Medulla oblongata (tissue), 1 donor: ENCODE data around the gene NOL11.
A peak's percentile ranks its signal among the peaks of the same experiment; 100 is the strongest.
"Not testable (repeated sequence)": the region's sequence is repeated elsewhere in the genome, so short reads cannot be mapped to it uniquely, and the experiment has no call there.

Experiments
- DNase-seq: peaks from one replicate; pipeline ENCODE4 v3.0.0-alpha.2; 2015; ENCODE audit errors: extremely low spot score

Gene NOL11

DNA sequence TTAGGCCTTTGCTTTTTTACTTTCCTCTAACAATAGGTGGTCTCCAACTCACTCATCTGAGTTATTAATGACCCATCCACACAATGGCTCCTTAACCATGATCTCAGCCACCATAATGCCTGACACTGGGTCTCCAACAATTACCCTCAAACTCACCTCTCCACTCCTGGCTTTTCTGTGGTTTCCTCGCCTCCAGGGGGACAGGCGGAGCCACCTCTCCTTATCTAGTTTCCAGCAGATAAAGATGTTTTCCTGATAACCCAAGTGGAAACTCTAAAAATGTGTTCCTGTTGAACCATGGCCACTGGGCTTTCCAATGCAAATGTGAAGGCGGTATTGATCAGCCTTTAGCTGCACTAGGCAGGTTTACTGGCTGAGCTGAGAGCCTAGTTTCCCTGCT lies 9.4 kb upstream of the NOL11 start:
- DNase-seq = no peak

DNA sequence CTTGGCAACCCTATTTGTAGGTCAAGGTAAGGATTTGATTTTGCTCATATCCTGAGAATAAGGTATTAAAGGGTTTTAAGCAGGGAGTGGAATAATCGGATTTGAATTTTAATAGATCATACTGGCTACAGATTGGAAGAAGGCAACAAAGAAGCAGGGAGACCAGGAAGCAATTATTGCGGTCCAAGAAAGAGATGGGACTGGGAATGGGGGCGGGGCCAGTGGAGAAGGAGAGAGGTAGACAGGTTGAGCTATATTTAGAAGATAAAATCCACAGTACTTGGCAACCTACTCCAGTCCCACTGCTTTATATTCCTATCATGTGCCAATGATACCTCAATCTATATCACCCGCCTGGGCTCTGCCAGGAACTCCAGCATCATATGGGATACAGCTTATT lies 5.8 kb upstream of the NOL11 start:
- no peak for DNase-seq

DNA sequence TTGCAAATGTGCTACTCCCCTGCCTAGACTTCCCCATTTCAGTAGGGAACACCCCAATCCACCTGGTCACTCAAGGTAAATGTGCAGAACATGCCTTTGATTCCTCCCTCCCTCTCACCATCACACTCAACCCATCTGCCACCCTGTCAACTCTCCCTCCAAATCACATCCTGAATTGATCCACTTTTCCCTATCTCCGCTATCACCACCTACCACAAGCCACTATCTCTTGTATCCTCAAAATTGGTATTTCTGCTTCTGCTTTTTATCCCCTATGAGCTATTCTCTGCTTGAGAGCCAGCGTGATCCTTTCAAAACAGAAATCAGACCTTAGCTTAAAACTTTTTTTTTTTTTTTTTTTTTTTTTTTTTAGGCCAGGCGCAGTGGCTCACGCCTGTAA lies 5.4 kb upstream of the NOL11 start:
- DNase-seq = no peak

DNA sequence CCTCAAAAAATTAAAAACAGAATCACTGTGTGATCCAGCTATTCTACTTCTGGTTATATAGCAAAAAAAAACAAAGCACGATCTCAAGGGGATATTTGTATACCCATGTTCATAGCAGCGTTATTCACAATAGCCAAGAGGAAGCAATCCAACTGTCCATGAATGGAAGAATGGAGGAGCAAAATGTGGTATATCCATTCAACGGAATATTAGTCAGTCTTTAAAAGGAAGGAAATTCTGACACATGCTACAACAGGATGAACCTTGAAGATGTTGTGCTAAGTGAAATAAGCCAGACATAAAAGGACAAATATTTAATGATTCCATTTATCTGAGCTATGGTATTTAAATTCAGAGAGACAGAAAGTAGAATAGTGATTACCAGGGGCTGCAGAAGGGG lies 4.6 kb upstream of the NOL11 start:
- DNase-seq = no peak

DNA sequence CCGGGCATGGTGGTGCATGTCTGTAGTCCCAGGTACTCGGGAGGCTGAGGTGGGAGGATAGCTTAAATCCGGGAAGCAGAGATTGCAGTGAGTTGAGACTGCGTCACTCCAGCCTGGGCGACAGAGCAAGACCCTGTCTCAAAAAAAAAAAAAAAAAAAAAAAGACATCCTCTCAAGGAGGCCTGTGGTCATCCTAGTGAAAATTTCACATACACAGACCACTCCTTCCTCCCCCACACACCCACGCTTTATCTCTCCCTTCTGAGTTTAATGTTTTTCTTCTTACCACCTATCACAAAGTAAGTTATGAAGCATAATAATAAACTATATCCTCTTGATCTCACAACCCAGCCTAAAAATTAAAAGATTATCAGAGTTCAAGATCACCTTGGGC lies 1.3 kb upstream of the NOL11 start:
- DNase-seq = no peak

DNA sequence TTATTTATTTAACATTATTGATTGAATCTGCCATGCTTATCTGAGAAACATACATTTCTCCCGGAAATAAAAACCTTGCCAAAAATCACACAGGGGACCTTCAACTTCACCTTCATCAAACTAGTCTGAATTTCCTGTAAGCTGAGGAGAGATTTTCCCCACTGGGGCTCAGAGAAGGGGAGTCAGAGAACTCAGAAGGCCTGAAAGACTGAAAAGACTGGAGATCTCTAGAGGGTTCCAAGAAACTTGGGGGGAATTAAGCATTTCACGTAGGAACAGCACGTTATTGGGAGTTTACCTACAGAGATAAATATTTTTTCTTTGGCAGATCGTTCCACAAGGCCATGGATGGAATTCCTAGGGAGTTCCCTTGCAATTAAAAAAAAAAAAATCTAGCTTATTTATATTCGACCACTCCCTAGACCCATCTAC lies 528 bp upstream of the NOL11 start:
- peak; percentile 57 for DNase-seq

DNA sequence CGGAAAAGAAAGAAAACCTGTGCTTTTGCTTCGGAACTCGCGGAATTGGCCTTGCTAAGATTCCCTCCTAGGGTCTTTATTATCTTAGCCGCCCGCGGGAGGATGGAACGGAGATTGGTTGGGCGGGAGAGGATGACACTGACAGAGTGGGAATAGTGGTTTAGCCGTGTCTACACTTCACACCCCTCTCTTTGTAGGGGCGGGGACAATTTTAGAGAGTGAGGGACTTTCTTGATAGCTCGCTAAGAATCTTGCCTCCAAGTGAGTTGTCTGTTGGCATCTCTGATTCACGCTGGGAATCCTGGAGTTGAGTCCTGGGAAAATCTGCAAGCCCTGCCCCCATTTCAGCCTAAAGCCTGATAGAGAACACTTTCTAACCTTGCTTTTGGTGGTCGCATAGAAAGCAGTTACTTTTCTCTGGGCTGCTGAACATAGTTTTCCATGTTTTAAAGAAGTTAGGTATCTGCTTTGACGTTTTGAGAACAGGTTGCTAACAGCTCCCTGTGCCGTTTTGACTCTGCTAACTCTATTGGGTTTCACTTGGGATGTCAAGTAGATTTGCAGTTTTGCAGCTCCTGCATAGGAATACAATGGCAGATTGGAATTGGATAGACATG lies 697 bp downstream of the NOL11 start:
- DNase-seq = no peak

DNA sequence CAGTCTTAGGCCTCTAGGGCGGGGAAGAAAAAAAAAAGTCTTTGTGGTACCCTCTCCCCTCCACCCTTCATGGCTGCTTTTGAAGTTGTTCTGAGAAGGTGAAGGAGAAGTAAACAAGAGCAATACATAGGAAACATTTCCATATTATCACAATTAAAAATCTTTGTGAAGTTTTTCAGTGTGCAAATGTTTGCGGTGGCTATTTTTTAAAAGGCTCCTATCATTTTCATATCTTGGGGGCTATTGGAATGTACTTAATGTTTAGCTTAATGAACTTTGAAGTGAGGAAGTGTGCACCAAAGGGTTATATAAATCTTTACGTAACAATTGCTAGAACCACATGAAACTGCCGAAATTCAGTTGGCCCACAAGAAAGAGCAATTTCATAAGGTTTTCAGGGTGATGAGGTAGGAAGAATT lies 7.6 kb downstream of the NOL11 start:
- DNase-seq = no peak

DNA sequence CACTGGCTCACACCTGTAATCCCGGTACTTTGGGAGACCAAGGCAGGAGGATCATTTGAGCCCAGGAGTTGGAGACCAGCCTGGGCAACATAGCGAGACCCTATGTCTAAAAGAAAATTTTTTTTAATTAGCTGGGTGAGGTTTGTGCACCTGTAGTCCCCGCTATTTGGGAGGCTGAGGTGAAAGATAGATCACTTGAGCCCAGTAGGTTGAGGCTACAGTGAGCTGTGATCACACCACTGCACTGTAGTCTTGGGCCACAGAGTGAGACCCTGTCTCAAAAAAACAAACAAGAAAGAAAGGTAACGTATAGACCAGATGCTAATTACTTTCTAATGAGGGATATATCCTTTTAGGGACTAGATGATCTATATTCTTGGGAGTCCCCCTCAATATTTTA lies 8.1 kb downstream of the NOL11 start:
- no peak for DNase-seq

DNA sequence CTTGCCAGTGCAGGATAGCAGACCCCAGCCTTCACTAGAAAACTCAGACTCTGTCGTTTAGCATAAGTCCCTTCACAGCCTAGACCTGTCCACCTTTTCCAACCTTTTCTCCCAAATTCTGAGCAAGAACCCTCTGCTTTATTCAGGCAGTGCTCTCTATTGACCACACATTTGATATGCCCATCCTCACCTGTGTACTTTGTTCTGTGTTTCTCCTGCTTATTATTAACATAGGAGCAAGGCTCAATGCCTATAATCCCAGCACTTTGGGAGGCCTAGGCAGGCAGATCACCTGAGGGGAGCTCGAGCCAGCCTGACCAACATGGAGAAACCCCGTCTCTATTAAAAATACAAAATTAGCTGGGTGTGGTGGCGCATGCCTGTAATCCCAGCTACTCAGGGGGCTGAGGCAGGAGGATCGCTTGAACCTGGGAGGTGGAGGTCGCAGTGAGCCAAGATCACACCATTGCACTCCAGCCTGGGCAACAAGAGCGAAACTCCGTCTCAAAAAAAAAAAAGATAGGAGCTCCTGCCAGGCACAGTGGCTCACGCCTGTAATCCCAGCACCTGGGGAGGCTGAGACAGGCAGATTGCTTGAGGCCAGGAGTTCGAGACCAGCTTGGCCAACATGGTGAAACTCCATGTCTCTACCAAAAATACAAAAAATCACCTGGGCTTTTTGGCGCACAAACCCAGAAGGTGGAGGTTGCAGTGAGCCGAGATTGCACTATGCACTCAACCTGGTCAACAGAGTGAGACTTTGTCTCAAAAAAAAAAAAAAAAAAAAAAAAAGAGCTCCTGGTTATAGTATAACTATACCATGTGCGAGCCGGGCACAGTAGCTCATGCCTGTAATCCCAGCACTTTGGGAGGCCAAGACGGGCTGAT lies 9.7 kb downstream of the NOL11 start:
- DNase-seq = not testable (repeated sequence)

DNA sequence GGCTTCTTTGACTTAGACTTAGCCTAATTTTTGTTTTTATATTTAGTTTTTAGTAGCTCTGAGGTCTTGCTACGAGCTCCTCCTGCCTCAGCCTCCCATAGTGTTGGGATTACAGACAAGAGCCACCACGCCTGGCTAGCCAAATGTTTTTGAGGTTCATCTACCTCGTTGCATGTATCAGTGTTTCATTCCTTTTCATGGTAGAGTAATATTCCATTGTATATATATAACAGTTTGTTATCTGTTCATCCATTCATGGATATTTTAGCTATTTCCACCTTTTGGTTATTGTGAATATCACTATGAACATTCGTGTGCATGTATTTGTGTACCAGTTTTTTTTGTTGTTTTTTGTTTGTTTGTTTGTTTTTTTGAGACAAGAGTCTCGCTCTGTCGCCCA lies 12.2 kb downstream of the NOL11 start:
- no peak for DNase-seq

DNA sequence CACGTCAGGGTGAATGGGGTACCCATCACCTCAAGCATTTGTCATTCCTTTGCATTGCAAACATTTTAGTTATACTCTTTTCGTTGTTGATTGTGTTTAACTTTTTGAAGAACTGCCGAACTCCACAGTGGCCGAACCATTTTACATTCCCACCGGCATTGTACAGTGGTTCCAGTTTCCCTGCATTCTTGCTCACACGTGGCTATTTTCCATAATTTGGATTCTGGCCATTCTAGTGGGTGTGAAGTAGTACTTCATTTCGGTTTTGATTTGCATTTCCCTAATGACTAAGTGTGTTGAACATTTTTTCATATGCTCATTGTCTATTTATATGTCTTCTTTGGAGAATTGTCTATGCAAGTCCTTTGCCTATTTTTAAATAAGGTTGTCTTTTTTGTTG lies 13.0 kb downstream of the NOL11 start:
- DNase-seq = no peak

DNA sequence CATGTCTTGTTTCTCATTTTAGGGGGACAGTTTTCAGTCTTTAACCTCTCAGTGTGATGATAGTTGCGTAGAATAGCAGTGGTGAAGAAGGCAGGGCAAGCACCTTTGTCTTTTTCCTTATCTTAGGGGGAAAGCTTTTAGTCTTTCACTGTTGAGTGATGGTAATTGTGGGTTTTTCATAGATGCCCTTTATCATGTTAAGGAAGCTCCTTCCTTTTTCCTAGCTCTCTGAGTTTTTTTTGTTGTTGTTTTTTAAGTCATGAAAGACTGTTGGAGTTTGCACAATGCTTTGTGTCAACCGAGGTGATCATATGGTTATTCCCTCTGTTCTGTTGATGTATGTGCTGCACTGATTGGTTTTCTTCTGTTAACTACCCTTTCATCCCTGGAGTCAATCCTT lies 15.7 kb downstream of the NOL11 start:
- no peak for DNase-seq

DNA sequence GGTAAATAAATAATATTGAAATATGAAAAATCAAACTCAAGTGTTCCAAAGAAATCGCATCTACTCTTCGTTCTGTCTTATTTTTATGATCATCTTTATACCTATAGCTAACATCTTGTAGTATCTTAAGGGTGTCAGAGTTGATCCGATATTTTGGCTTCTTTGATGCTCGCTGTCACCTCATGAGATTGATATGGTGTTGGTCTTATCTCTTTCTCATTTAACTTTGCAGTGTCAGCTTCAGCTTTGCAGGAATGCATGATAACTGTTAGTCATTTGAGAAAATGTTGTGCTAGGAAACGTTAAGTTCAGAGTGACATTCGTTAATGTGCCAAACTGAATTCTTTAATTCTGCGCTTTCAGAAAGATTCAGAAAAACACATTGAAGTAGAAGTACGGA lies 19.4 kb downstream of the NOL11 start:
- DNase-seq = no peak

DNA sequence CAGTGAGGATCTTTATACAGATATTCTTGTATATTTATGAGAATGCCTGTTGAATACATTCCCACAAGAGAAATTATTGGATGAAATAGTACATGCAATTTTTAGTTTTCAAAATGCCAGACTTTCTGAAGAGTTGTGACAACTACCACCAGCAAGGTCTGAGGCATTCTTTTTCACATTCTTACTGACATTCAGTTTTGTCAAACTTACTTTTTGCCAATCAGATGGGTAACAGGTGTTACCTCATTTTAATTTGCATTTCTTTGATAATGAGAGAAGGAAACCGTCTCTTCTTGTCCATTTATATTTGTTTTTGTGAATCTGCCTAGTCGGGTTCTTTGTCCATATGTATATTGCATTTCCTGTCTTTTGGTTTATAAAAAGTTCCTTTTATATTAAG lies 24.3 kb downstream of the NOL11 start:
- DNase-seq = no peak

DNA sequence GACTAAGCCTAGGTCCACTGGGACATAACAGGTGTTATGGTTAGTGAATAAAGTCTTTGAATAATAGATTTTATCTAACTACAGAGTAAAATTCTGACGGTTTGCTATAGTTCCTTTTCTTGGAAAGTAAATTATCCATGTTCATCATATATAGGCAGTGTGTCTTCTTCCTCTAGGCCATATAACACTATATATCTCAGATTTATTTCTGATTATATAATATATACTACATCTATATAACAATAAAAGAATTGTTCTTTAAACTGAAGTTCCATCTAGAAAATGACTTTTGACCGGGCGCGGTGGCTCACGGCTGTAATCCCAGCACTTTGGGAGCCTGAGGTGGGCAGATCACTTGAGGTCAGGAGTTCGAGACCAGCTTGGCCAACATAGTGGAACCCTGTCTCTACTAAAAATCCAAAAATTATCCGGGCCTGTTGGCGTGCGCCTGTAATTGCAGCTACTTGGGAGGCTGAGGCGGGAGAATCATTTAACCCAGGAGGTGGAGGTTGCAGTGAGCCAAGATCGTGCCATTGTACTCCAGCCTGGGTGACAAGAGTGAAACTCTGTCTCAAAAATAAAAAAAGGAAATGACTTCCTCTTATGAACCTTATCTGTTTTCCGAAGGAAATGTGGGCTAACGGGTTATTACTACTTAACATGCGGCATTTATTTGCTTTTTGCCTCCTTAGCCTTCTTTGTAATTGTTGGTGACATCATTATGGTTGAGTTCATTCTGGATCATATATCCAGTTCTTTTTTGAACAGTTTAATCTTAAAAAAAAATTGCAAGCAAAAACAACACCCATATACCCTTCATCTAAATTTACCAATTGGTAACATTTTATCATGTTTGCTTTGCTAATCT lies 29.2 kb downstream of the NOL11 start:
- no peak for DNase-seq

DNA sequence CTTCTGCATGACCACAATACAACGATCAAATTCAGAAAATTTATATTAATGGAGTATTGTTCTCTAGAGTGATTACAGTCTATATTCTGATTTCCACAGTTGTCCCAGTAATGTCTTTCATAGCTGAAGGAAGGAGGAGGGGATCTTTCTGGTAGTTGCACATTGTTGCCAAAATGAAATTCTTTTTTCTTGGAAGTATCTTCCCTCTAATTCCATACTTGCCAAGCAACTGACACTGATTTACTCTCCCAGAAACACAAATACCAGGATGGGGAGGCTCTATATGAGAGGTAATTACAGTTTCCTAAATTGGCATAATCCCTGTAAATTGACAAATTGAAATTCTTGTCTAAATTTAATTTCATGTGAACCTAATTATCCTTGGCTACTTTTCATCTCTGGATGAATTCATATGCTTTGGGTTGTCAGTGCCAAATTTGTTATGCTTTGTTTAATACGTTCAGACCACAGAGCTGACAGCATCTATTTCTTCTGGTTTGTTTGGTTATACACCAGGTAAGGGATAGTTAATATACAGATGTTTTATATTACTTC lies 30.0 kb downstream of the NOL11 start:
- DNase-seq = no peak

DNA sequence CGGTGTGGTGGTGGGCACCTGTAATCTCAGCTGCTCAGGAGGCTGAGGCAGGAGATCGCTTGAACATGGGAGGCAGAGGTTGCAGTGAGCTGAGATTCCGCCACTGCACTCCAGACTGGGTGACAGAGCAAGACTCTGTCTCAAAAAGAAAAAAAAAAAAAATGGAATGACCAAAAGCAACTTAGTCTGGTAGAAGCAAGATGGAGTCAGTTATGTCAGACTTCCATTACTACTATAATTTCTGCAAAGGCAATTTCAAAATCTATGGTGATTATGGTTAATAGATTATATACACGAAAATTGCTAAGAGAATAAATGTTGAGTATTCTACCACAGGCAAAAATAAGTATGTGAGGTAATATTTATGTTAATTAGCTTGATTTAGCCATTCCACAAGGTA lies 32.3 kb downstream of the NOL11 start:
- no peak for DNase-seq

DNA sequence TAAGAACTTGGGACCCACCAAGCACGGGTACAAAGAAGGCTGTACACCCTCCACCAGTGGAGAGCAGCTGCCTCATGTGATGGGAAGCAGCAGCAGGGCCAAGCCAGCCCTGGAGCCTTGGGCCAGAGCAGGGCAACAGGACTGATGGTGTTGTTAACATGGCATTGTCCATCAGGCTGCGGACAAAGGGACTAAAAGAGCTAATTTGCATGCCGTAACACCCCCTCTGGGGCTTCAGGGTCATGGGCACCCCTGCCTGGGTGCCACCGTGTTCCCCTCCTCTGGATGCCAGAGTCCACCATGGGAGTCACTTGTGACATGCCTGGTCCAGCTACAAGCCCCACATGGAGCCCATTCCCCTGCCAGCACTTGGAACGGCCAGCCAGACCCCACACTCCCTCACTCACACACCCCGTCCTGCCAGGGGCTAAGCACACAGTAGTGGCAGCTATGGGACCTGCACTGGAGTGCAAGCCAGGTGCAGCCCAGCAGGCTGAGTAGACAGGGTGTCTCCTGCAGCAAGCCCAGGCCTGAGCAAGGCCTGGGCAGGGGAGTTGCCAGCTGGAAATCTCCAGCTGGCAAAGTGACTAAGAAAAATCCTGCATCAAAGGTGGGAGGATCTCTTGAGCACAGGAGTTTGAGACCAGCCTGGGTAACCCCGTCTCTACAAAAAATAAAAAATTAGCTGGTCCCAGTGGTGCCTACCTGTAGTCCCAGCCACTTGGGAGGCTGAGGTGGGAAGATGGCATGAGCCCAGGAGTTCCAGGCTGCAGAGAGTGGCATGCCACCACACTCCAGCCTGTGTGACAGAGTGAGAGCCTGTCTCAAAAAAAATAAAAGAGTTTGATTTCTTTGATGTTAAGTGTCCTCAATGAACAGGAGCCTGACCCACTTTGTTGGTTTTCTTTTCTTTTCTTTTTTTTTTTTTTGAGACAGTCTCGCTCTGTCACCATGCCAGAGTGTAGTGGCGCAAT lies 33.7 kb downstream of the NOL11 start:
- DNase-seq = no peak

DNA sequence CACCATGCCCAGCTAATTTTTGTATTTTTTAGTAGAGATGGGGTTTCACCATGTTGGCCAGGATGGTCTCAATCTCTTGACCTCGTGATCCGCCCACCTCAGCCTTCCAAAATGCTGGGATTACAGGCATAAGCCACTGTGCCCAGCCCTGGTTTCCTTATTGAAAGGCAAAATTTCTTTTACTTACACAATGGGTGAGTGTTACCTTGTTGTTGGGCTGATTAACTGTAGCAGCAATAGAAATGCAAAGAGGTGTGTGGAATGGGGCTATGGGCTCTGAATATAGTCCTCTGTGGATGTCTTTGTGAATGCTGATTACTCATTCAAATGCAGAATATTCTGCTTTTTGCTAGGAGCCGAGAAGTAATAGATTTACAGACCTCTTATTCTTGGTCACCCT lies 34.4 kb downstream of the NOL11 start:
- not testable (repeated sequence) for DNase-seq

DNA sequence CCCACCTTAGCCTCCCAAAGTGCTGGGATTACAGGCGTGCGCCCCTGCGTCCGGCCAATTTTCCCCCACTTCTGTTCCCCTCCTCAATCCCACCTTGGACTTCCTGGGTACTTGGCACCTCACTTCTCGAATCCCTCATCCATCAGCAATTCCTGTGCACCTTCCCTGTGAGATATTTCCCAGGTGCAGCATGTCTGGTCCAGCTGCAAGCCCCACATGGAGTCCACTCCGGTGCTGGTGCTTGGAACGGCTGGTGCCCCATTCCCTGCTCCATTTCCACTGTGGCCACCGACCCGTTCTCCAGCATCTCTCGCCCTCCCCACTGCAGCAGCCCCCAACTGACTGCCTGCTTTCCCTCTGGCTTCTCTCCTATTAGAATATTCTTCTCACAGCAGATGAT lies 35.3 kb downstream of the NOL11 start:
- DNase-seq = no peak
